ENCODE measurements around the gene CUX1. TPM values are rescaled to one million over a fixed set of nuclear protein-coding genes. Genes with fewer than 3 reads are reported as not detected.
A peak's percentile ranks its signal among the peaks of the same experiment; 100 is the strongest.

Gene CUX1
- total RNA-seq, 1 donor from 2014 or later, result 118 TPM

GRCh38 chr7:101870361-101871062 lies 53.1 kb downstream of the CUX1 start:
- no peaks in the 10 kb centered on the region for H3K27me3 Mint-ChIP-seq (ENCODE audit: low read depth)
- peak overlapping the region; percentile 69 for H3K27ac Mint-ChIP-seq (ENCODE audit: unreplicated experiment)

GRCh38 chr7:101871351-101871750 lies 53.9 kb downstream of the CUX1 start:
- Mint-ChIP-seq H3K4me3 (ENCODE audit: unreplicated experiment) (no peak overlapping the region), H3K36me3 (ENCODE audit: low read depth) (peaks cover 1% of the 10 kb centered on the region), H3K27me3 (ENCODE audit: low read depth) (no peaks in the 10 kb centered on the region), H3K9me3 (ENCODE audit: low read depth) (no peaks in the 10 kb centered on the region), H3K4me1 (ENCODE audit: low read depth) (peaks cover 56% of the 10 kb centered on the region), H3K27ac (ENCODE audit: unreplicated experiment) (no peak overlapping the region)
- DNase-seq (ENCODE audit: low spot score), result no peak
- no peak for TF ChIP-seq CTCF (IDR thresholded peaks at IDR 0.05)

More at GRCh38 chr7:101870361-101871062, 53.1 kb downstream of the CUX1 start:
- TF ChIP-seq CTCF (IDR thresholded peaks at IDR 0.05), result peak; percentile 27
- Mint-ChIP-seq H3K4me1 (ENCODE audit: low read depth) (peaks cover 55% of the 10 kb centered on the region), H3K9me3 (ENCODE audit: low read depth) (no peaks in the 10 kb centered on the region), H3K4me3 (ENCODE audit: unreplicated experiment) (no peak overlapping the region), H3K36me3 (ENCODE audit: low read depth) (peaks cover 1% of the 10 kb centered on the region)
- DNase-seq (ENCODE audit: low spot score), result no peak

- peaks cover 2% of the 10 kb centered on the region for H3K36me3 Mint-ChIP-seq (ENCODE audit: low read depth)
- no peak overlapping the region for H3K4me3 Mint-ChIP-seq (ENCODE audit: unreplicated experiment)
- DNase-seq (ENCODE audit: low spot score), result no peak
- H3K27me3 Mint-ChIP-seq (ENCODE audit: low read depth), result no peaks in the 10 kb centered on the region
- peaks cover 51% of the 10 kb centered on the region for H3K4me1 Mint-ChIP-seq (ENCODE audit: low read depth)
- TF ChIP-seq CTCF (IDR thresholded peaks at IDR 0.05), result no peak
- H3K27ac Mint-ChIP-seq (ENCODE audit: unreplicated experiment), result peak overlapping the region; percentile 63
- H3K9me3 Mint-ChIP-seq (ENCODE audit: low read depth), result no peaks in the 10 kb centered on the region
Measured at GRCh38 chr7:101874028-101874427, 56.6 kb downstream of the CUX1 start.

- Mint-ChIP-seq H3K36me3 (ENCODE audit: low read depth) (peaks cover 2% of the 10 kb centered on the region), H3K27me3 (ENCODE audit: low read depth) (no peaks in the 10 kb centered on the region), H3K9me3 (ENCODE audit: low read depth) (no peaks in the 10 kb centered on the region), H3K27ac (ENCODE audit: unreplicated experiment) (peak overlapping the region; percentile 24), H3K4me3 (ENCODE audit: unreplicated experiment) (no peak overlapping the region), H3K4me1 (ENCODE audit: low read depth) (peaks cover 45% of the 10 kb centered on the region)
- no peak for TF ChIP-seq CTCF (IDR thresholded peaks at IDR 0.05)
- DNase-seq (ENCODE audit: low spot score), result no peak
Measured at GRCh38 chr7:101875283-101875846, 57.9 kb downstream of the CUX1 start.

- H3K9me3 Mint-ChIP-seq (ENCODE audit: low read depth), result no peaks in the 10 kb centered on the region
- H3K27me3 Mint-ChIP-seq (ENCODE audit: low read depth), result no peaks in the 10 kb centered on the region
- no peak overlapping the region for H3K4me3 Mint-ChIP-seq (ENCODE audit: unreplicated experiment)
- no peak for DNase-seq (ENCODE audit: low spot score)
- peaks cover 65% of the 10 kb centered on the region for H3K4me1 Mint-ChIP-seq (ENCODE audit: low read depth)
- H3K27ac Mint-ChIP-seq (ENCODE audit: unreplicated experiment), result no peak overlapping the region
- no peak for TF ChIP-seq CTCF (IDR thresholded peaks at IDR 0.05)
- peaks cover 2% of the 10 kb centered on the region for H3K36me3 Mint-ChIP-seq (ENCODE audit: low read depth)
Measured at GRCh38 chr7:101877882-101878591, 60.6 kb downstream of the CUX1 start.
